GM12864 (cell line): Measurements from ENCODE around the gene PSG11.
A peak's percentile ranks its signal among the peaks of the same experiment; 100 is the strongest.
"Not testable (repeated sequence)": the region's sequence is repeated elsewhere in the genome, so short reads cannot be mapped to it uniquely, and the experiment has no call there.

ENCODE experiments used
- DNase-seq: peaks from one replicate; pipeline ENCODE4 v3.0.0-alpha.2; 2011; ENCODE audit warnings: low read depth
- H3K4me3 ChIP-seq: 2 replicates; pipeline ENCODE4 v1.5.1; 2011; ENCODE audit warnings: mild to moderate bottlenecking, low read depth, low read length, control low read depth
- CTCF ChIP-seq: IDR thresholded peaks from 2 replicates; pipeline ENCODE4 v1.5.1; 2011; ENCODE audit warnings: low read depth, mild to moderate bottlenecking, moderate library complexity, low read length, control low read depth, inconsistent platforms; ENCODE audit errors: missing control alignments

PSG11 gene

DNA sequence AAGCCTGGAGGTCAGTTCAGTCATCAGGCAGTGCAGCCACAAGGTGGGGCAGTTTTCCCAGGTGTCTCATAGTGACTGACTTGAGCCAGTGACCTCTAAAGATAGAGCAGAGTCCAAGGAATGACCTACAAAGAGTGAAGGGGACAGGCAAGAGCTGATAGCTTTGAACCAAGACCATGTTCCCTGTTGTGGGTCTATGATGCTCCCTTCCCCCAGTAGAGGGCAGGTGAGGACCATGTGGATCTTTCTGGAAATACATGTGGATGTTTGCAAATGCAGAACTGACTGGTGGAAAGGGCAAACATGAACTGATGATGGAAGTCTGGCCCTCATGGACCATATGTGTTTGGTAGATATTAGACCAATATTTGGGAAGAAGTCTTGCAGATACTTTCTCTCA is 6.7 kb downstream of the PSG11 start:
- peak; percentile 20 for TF ChIP-seq CTCF
- not testable (repeated sequence) for DNase-seq, H3K4me3 ChIP-seq

DNA sequence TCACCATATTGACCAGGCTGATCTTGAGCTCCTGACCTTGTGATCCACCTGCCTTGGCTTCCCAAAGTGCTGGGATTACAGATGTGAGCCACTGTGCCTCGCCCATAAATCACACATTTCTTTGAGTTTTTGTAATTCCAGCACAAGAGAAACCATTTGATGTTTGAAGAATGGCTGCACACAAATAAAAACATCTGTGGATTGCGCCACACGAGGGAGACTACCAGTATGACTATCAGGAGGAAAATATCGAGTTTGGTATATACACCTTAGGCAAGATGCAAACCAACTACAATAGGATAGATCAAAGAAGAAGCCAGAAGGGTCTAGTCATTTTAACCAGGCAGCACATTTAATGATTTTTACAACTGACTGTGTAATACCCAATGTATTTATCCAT is 20.4 kb downstream of the PSG11 start:
- not testable (repeated sequence) for DNase-seq

DNA sequence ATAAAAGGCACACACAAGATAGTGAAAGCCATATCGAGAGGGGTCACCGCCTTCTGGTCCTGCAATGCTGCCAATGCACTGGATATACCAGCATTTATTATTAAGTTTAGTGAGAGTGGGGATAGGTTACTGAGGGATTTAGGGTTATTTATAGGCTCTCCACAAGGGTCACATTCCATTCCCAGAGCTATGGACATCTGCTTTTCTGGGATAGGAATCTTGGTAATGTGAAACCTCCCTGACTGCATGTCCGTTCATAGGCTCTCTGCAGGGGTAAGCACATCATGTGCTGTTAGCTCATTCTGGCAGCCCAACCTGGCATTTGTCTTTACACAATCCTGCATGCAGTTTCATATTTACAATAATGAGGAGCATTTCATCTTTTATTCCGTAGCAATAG is 21.4 kb downstream of the PSG11 start:
- DNase-seq, H3K4me3 ChIP-seq: not testable (repeated sequence)

More for the DNA sequence above, 20.4 kb downstream of the PSG11 start:
- not testable (repeated sequence) for H3K4me3 ChIP-seq

DNA sequence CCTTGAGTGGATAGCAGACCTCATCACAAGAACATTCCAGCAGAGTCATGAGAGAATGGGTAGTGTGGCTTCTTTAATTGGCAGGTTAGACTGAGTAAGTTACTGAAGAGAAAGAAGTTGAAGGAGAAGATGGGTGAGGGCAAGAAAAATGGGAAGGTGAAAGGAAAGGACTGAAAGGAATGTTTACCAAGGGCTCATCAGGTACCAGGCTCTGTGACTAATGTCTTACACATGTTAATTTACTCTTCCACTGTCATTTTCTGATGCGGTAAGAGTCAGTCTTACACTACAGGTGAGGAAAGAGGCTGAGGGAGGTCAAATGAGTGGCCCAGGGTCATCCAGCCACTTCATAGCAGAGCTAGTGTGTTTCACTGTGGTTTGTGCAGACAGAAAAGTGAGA is 22.6 kb downstream of the PSG11 start:
- not testable (repeated sequence) for DNase-seq, H3K4me3 ChIP-seq

DNA sequence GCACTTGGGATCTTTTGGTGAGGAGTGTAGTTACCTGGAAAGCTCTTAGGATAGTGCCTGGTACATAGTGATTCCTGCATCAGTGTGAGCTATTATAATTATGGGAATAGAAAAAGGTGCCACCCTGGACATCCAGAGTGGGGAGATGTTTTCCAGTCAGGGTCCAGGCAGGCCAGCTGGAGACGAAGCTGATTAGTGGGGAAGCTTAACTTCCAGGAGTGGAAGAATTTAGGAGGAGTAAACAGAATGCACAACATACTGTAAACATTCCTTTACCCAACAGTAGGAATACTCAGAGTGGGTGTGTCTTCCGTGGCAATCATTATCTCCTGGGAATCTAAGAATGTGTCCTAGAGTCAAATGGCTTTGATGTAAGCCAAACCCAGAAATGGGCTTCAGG is 23.3 kb downstream of the PSG11 start:
- H3K4me3 ChIP-seq, DNase-seq: not testable (repeated sequence)

DNA sequence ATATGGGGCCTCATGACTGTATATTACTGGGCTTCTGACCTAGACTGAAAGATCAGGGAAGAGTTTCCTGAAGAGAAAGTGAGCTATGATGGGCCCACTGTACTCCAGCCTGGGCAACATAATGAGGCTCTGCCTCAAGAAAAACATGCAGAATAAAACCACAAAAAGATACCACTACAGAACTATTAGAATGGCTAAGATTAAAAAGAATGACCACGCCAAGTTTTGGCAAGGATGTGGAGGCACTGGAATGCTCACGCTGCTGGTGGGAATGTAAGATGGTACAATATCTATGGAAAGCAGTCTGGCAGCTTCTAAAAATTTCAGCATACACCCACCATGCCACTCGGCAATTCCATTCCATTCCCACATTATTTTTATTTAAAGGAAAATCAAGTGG is 30.1 kb downstream of the PSG11 start:
- H3K4me3 ChIP-seq, DNase-seq: not testable (repeated sequence)

- not testable (repeated sequence) for DNase-seq, H3K4me3 ChIP-seq
These were observed 34.2 kb downstream of the PSG11 start for GRCh38 chr19:42992029-42992604.

GRCh38 chr19:42989851-42990250 is 36.4 kb downstream of the PSG11 start:
- TF ChIP-seq CTCF: no peak
- H3K4me3 ChIP-seq: no peak overlapping the region

DNA sequence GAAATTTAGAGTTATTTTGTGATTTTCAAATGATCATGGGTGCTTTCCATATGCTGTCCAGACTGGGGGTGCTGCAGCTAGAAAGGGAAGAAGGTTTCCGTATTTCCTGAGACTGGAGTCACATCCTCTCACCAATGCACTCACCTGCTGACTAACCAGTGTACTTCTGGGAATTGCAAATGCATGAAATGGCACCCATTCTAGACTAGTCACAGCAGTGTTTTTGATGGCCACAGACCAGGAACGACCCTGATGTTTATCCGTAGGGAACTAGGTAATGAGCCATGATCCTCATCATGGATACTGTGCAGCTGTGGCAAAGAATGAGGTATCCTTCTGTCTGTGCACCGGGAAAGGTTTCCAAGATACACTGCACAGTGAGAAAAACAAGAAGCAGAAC is 37.1 kb downstream of the PSG11 start:
- DNase-seq, H3K4me3 ChIP-seq: not testable (repeated sequence)

More at GRCh38 chr19:42989851-42990250, 36.4 kb downstream of the PSG11 start:
- no peak for DNase-seq

GRCh38 chr19:42988206-42988605 is 38.1 kb downstream of the PSG11 start:
- not testable (repeated sequence) for H3K4me3 ChIP-seq, DNase-seq

DNA sequence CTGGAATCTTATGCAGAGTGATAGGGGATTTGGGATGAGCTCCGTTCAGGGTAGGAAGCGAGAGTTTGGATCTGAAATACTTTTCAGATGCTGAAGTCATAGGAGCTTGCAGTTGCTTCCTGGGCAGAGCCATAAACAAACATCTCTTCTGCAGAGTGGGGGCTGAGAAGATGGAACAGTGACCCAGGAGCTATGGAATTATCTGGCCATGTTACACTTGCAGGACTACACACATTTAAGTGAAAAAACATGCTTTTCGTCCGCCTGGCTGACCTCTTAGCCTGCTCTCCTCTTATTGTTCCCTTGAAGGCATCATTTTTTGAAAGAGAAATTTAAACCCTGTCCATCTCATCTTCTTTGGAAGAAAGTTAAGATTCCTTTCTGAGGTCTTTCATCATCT is 40.7 kb downstream of the PSG11 start:
- DNase-seq: no peak
- no peak for TF ChIP-seq CTCF
- H3K4me3 ChIP-seq: no peak overlapping the region

- not testable (repeated sequence) for H3K4me3 ChIP-seq, DNase-seq
These were observed 44.2 kb downstream of the PSG11 start for GRCh38 chr19:42982111-42982510.

DNA sequence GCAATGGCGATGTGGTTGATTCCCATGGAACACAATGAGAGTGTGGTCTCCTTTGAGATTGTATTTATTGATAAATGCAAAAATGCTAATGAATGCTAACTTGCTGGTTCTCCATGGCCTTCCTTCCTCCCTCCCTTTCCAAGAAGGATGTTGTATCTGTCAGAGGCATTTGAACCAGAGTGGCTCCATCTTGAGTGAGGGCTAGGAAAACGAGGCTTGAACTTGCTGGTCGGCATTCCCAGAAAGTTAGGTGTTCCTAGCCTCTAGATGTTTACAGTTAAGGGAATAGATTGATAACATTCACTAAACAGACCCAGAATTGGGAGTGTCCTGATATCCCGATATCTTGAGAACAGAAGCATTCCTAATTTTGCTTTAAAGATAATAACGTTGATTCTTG is 54.8 kb downstream of the PSG11 start:
- DNase-seq, H3K4me3 ChIP-seq: not testable (repeated sequence)
